Stimulated activated CD4-positive, alpha-beta T cell treated with anti-CD3 and anti-CD28 coated beads, TNF-alpha, amount 100 ng/mL, for 48 hours (primary cell): ENCODE results near the gene OR2Y1.
A peak's percentile ranks its signal among the peaks of the same experiment; 100 is the strongest.
"Not testable (repeated sequence)": the region's sequence is repeated elsewhere in the genome, so short reads cannot be mapped to it uniquely, and the experiment has no call there.

Experiments used
- DNase-seq, 3 donors: peaks; one replicate each; pipeline ENCODE4 v3.0.0-alpha.2; 2020; ENCODE audit warnings: low read depth in 3 of 3

OR2Y1 gene

GRCh38 chr5:180739958-180740357 lies at the start of gene OR2Y1:
OR2Y1 (minus strand) TSS chr5:180740058; CDS start chr5:180740058, 0 bp downstream.
- DNase-seq = no peak

GRCh38 chr5:180788651-180789410 lies 49.0 kb upstream of the OR2Y1 start:
- DNase-seq = not testable (repeated sequence)

- no peak for DNase-seq
Observed at GRCh38 chr5:180787711-180788431, 48.0 kb upstream of the OR2Y1 start.

- no peak for DNase-seq
Observed at GRCh38 chr5:180786531-180787398, 46.9 kb upstream of the OR2Y1 start.

GRCh38 chr5:180785794-180786221 lies 46.0 kb upstream of the OR2Y1 start:
- no peak for DNase-seq

GRCh38 chr5:180785121-180785781 lies 45.4 kb upstream of the OR2Y1 start:
- no peak for DNase-seq

GRCh38 chr5:180784497-180785097 lies 44.7 kb upstream of the OR2Y1 start:
- peak in 2 of 3 donors; percentile 44 to 60 for DNase-seq

- DNase-seq = no peak
Observed at GRCh38 chr5:180783340-180784052, 43.6 kb upstream of the OR2Y1 start.

- no peak for DNase-seq
Observed at GRCh38 chr5:180782748-180783147, 42.9 kb upstream of the OR2Y1 start.

GRCh38 chr5:180781900-180782326 lies 42.1 kb upstream of the OR2Y1 start:
- not testable (repeated sequence) for DNase-seq

- no peak for DNase-seq
Observed at GRCh38 chr5:180779985-180780610, 40.2 kb upstream of the OR2Y1 start.

GRCh38 chr5:180777475-180777874 lies 37.6 kb upstream of the OR2Y1 start:
- DNase-seq = no peak

GRCh38 chr5:180776376-180776775 lies 36.5 kb upstream of the OR2Y1 start:
- no peak for DNase-seq

- no peak for DNase-seq
Observed at GRCh38 chr5:180775624-180776023, 35.8 kb upstream of the OR2Y1 start.

- no peak for DNase-seq
Observed at GRCh38 chr5:180771839-180772238, 32.0 kb upstream of the OR2Y1 start.

GRCh38 chr5:180769821-180770220 lies 30.0 kb upstream of the OR2Y1 start:
- DNase-seq = no peak

- DNase-seq = no peak
Observed at GRCh38 chr5:180755601-180756000, 15.7 kb upstream of the OR2Y1 start.

- no peak for DNase-seq
Observed at GRCh38 chr5:180744253-180744652, 4.4 kb upstream of the OR2Y1 start.

- DNase-seq = no peak
Observed at GRCh38 chr5:180742727-180743126, 2.9 kb upstream of the OR2Y1 start.

- DNase-seq = not testable (repeated sequence)
Observed at GRCh38 chr5:180740953-180741352, 1.1 kb upstream of the OR2Y1 start.
